ENCODE measurements around the gene CCL26.

GRCh38 chr7:75722373-75722772, 49.6 kb downstream of the CCL26 start:
- no peak for TF ChIP-seq CTCF (IDR thresholded peaks at IDR 0.05)
- TF ChIP-seq EP300 (IDR thresholded peaks at IDR 0.05; ENCODE audit: low read depth) = no peak
- TF ChIP-seq POLR2A (IDR thresholded peaks at IDR 0.05) = no peak
